Islet precursor cell (in vitro differentiated cells): Measurements from ENCODE around the gene B4GALT5.
A peak's percentile ranks its signal among the peaks of the same experiment; 100 is the strongest.
"Not testable (repeated sequence)": the region's sequence is repeated elsewhere in the genome, so short reads cannot be mapped to it uniquely, and the experiment has no call there.

Source experiments
- DNase-seq: peaks from one replicate; pipeline ENCODE4 v3.0.0-alpha.2; 2018

Gene B4GALT5

DNA sequence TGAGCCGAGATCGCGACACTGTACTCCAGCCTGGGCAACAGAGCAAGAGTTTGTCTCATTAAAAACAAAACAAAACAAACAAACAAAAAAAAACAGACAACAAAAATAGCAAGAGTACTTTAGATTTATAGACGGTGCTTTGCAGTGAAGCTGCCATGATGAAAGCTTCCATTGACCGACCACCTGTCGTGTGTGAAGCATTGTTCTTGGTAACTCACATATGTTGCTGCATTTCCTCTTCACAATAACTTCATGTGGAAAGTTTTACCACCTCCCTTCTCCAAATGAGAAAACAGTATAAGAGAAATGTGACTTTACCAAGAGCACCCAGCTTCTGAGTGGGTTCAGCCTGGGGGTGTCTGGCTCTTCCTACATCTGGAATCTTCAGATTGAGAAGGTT is 89.4 kb downstream of the B4GALT5 start:
- DNase-seq = no peak

GRCh38 chr20:49622243-49622642 is 91.4 kb downstream of the B4GALT5 start:
- no peak for DNase-seq

DNA sequence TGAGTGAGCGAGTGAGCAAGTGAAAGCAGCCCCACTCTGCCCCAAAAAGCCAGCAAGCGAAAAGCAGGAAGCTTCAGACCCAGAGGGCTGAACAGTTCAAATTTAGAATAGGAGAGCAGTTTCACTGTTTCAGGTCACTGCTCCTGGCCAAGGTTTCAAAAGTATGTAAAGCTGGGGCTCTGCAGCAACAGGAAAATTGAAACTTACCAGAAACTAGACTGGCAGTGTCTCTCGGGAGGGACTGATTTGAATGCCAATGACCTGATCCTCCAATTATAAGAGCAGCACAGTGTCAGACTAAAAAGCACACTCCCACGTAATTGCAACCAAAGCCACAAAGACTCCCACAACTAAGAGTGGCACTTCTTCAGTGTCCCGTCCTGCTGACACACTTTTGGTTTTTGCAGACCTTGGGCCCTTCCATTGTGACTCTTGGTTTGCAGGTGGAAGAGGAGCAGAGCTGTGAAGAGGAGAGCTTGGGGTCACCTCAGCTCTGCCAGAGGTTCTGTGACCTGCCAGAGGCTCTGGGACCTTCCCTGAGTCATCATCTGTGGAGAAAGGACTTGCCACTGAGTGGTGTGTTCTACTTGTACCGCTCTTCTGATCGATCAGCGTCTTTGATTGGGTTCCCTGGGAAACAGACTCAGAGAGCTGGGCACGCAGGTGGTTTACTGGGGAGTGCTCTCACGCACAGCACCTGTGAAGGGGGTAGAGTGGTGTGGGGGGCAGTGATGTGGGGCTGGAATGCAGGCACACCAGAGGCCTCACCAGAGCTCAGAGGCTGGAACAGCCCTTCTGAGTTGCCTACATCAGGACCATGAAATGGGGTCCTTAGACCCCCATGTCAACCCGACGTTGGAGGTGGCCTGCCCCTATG is 93.1 kb downstream of the B4GALT5 start:
- DNase-seq = no peak

- no peak for DNase-seq
These were observed 94.3 kb downstream of the B4GALT5 start for GRCh38 chr20:49619113-49620048.

DNA sequence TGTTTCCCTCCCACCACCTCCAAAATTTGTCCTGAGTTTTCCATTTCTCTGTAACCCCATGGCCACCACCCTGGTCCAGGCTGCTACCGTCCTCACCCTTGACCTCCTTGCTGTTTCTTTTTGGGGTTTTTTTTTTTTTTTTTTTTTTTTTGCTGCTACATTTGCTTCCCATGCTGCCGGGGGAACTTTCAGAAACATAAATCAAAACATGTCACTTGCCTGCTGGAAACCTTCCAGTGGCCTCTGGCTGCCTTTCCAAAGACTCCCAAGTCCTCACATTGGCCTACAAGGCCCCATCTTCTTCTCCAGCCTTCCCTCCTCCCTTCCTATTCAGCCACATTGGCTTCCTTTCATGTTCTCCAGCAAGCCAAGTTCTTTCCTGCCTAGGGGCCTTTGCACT is 95.4 kb downstream of the B4GALT5 start:
- no peak for DNase-seq

- DNase-seq = not testable (repeated sequence)
These were observed 96.3 kb downstream of the B4GALT5 start for GRCh38 chr20:49617394-49617793.

DNA sequence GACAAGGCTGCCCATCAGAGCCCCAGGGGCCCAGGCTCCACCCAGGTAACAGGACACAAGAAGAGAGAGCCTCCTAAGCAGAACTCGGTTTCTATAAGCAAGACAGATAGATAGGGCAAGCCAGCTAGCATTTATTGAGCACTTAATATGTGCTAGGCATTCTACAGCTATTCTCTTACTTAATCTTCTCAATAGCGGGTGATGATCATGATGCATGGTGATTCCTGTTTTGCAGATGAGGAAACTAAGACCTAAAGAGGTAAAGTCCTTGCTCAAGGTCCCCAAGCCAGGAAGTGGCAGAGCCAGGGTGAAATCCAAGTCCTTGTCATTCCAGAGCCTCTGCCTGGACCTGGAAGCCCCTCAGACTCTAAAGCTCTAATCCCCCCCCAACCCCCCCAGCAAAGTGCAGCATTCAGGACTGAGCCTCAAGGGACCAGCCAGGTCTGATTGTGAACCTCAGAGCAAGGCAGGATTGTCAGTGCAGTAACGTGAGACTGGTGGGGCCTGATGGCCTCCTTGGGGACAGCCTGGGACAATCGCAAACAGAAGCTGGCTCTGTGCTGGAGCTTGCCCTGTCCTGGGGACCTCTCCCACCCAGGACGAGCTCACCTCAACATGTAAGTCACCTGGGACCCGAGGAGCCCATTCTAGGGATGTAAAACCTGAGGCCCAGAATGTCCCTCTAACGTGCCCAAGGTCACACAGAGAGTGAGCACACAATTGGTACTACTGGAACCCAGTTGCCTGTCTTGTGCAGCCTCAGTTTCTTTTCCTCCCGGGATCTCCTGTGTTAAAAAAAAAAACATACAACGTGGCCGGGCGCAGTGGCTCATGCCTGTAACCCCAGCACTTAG is 97.3 kb downstream of the B4GALT5 start:
- DNase-seq = no peak

DNA sequence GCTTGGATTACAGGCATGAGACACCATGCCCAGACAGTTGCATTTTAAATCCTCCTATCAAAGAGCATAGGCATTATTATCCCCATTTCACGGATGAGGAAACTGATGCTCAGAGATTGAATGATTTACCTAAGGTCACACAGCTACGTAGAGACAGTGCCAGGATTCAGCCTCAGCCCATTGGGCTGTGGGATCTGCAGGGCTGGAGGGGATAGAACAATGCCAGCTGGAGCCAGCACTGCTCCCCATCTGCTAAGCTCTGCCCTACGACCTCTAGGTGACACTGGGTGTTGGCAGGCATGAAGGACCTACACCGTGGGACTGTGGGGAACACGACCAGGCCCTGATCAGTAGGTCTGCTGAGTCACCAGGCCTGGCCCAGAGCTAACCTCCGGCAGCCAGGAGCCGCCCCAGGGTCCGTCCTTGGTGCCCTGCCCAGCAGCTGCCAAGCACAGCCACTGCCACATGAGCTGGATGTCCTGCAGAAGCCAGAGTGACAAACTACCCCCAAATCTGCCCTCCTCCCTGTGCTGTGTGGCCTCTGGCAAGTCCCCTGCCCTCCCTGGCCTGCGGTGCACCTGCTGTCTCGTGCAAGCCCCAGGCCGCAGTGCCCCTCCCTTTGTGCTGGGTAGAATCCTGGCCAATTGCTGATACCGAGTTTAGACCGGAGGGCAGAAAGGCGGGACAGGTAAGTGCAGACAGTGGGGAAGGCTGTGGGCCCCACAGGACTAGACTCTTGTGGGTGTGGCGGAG is 98.1 kb downstream of the B4GALT5 start:
- peak; percentile 61 for DNase-seq

DNA sequence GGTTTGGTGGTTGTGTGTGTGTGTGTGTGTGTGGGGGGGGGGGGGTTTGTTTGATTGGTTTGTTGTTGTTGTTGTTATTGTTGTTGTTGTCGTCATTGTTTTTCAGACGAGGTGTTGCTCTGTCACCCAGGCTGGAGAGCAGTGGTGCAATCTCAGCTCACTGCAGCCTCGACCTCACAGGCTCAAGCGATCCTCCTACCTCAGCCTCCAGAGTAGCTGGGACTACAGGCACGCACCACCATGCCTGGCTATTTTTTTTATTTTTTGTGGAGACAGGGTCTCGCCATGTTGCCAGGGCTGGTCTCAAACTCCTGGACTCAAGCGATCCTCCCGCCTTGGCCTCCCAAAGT is 98.7 kb downstream of the B4GALT5 start:
- not testable (repeated sequence) for DNase-seq

- no peak for DNase-seq
These were observed 99.2 kb downstream of the B4GALT5 start for GRCh38 chr20:49614338-49615050.

- DNase-seq = no peak
These were observed 101.4 kb downstream of the B4GALT5 start for GRCh38 chr20:49612127-49612738.

DNA sequence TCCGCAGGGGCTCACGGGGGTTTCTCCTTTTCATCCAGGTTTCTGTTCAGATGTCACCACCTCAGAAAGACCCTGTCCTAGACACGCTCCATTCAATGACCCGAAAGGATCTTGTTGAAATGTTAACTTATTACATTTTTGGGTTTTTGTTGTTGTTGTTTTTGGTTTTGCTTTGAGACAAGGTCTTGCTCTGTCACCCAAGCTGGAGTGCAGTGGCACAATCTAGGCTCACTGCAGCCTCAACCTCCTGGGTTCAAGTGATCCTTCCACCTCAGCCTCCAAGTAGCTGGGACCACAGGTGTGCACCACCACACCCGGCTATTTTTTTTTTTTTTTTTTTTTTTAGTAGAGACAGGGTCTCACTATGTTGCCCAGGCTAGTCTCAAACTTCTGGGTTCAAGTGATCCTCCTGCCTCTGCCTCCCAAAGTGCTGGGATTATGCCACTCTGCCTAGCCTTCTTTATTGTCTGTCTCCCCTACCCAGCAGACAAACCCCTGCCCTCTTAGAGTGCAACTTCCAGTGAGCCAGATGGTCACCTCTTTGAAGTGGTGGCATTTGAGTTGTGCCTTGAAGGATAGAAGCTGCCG is 102.0 kb downstream of the B4GALT5 start:
- not testable (repeated sequence) for DNase-seq

DNA sequence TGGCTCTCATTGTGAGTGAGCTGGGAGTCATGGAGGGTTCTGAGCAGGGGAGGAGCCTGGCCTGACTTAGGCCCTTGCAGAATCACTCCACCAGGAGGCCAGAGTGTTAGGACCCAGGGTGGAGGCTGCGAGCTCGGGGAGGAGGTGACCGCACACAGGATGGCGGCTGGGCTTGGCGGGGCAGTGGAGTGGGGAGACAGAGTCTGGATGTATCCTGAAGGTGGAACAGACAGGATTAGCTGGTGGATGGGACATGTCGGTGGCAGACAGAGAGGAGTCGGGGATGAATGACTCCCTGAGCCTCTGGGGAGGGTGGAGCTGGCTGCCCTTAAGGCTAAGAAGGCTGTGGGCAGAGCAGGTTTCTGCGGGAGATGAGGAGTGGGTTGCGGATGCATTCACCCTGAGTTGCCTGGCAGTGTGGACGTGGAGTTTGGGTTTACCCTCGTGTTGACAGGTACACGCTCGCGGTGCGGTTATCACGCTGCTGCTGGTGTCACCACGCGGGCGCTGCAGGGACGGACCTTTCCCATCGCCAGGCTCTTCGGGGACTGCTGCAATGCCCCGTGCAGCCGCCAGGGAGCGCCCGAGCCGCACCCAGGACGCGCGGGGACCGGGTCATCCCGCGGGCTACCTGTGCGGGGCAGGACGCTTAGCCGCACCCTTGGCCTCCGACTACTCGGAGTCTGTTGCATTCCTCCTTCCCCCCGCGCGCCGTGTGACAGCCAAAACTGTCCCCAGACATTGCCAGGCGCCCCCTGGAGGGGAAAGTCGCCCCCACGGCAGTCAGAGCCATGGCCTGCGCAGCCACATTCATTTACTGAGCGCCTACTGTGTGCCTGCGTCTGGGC is 102.8 kb downstream of the B4GALT5 start:
- peak; percentile 94 for DNase-seq

DNA sequence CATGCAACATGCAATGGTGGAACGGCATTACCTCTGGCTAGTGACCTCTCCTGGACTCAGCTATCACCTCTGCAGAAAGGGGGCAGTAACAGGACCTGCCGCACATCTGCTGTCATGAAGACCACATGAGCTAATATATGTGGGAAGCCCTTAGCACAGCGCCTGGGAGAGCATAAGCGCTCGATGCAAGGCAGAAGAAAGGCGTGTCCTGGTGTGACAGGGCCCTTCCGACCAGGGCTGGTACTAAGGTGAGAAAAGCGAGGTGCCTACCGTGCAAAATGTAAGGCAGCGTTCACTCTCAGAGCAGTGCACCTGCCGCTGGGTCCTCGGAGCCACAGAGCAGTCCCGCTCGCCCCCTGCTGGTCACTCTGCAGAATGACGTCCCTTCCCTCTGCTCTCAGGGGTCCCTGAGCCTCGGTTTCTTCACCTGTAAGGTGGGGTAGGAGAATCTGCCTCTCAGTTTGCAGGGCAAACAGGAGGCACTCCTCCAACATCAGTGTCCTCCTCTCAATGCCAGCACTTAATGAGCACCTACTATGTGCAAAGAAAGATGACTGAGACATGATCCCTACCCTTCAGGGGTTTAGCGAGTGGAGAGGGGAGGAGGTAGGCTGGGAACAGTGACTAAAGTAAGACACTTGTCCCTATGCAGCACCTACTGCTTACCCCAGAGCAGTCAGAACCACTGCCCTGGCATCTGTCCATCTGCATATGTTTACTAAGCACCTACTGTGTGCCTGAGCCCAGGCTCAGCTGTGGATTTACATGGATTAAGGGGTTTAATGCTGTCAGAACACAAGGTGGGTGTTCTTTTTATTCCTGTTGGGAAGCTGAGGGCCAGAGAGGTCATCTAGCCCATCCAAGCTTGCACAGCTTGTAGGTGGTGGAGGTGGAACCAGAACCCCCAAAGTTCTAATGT is 104.7 kb downstream of the B4GALT5 start:
- peak; percentile 78 for DNase-seq

- DNase-seq = no peak
These were observed 106.1 kb downstream of the B4GALT5 start for GRCh38 chr20:49607568-49607967.

GRCh38 chr20:49603209-49603627 is 110.5 kb downstream of the B4GALT5 start:
- peak; percentile 78 for DNase-seq

- no peak for DNase-seq
These were observed 111.1 kb downstream of the B4GALT5 start for GRCh38 chr20:49602345-49603208.
